Uterus (tissue), 2 donors: ENCODE results near the gene INS.

ENCODE experiments used
- POLR2A ChIP-seq, 2 donors: fragments of 450-650 bp; IDR thresholded peaks; one replicate each; pipeline ENCODE4 v1.6.1; 2016; ENCODE audit warnings: antibody characterized with exemption in 2 of 2, mild to moderate bottlenecking in 1 of 2, moderate library complexity in 1 of 2
- TF ChIP-seq, protein P1 (sequence below), 4 experiments: fragments of 200-600 bp in 2 of 4; fragments of 450-650 bp in 2 of 4; sonication (generic) in 2 of 4; IDR thresholded peaks; one replicate each; pipeline ENCODE4 v1.5.1; 2016 to 2019; ENCODE audit warnings: antibody characterized with exemption in 4 of 4, mild to moderate bottlenecking in 2 of 4, moderate library complexity in 1 of 4

DNA sequence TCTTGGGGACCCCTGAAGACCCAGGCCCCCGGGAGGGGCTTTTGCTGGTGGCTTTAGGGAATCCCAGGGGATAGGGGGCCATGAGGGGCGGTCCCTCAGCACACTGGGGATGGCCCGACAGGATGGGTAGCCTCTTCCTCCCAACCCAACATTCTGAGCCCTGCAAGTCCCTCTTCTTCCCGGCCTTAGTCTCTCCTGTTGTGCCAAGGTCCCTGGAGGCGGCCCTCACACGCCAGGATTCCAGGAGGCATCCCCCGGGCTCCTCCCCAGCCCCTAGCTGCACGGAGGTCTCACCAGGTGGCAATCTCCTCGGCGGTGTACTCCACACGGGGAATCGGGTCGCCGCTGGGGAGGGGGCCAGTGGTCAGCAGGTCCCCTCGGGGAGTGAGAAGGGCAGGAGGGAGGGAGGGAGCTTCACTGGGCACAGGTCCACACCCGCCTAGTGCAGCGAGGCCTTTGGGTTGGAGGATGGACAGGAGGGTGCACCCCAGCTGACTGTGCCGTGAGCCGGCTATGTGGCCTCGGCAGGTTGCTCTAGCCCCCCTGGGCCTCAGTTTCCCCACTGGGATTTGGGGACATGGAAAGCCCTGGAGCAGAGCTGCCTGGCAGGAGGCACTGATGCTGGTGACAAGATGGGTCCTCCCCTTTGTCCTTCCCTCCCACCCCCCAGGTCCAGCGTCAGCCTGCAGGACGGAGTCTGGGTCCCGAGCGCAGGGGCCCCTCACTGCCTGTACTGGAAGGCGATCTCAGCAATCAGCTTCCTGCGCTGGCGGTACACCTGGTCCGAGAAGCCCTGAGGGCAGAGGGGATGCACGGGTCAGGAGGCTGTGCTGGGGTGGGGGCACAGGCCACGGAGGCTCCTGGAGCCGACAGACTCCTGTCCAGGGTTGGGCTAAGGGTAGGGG is 6.4 kb upstream of the INS start:
- TF ChIP-seq, protein P1, sequence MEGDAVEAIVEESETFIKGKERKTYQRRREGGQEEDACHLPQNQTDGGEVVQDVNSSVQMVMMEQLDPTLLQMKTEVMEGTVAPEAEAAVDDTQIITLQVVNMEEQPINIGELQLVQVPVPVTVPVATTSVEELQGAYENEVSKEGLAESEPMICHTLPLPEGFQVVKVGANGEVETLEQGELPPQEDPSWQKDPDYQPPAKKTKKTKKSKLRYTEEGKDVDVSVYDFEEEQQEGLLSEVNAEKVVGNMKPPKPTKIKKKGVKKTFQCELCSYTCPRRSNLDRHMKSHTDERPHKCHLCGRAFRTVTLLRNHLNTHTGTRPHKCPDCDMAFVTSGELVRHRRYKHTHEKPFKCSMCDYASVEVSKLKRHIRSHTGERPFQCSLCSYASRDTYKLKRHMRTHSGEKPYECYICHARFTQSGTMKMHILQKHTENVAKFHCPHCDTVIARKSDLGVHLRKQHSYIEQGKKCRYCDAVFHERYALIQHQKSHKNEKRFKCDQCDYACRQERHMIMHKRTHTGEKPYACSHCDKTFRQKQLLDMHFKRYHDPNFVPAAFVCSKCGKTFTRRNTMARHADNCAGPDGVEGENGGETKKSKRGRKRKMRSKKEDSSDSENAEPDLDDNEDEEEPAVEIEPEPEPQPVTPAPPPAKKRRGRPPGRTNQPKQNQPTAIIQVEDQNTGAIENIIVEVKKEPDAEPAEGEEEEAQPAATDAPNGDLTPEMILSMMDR (IDR thresholded peaks at IDR 0.05) = no peak
- TF ChIP-seq POLR2A (IDR thresholded peaks at IDR 0.05) = no peak
